Measurements from ENCODE around the gene AGAP3.

AGAP3 gene

GRCh38 chr7:151125846-151126481 lies 39.7 kb downstream of the AGAP3 start:
- H3K4me3 ChIP-seq (ENCODE audit: low read length), result no peak overlapping the region
- H3K27ac ChIP-seq (ENCODE audit: low read length), result no peak overlapping the region

GRCh38 chr7:151126491-151127137 lies 40.3 kb downstream of the AGAP3 start:
- no peak overlapping the region for H3K9ac ChIP-seq (ENCODE audit: low read length)

More at GRCh38 chr7:151125846-151126481, 39.7 kb downstream of the AGAP3 start:
- H3K36me3 ChIP-seq (replicated peaks; ENCODE audit: low read depth, low read length), result no peaks in the 10 kb centered on the region
- TF ChIP-seq, protein P1, sequence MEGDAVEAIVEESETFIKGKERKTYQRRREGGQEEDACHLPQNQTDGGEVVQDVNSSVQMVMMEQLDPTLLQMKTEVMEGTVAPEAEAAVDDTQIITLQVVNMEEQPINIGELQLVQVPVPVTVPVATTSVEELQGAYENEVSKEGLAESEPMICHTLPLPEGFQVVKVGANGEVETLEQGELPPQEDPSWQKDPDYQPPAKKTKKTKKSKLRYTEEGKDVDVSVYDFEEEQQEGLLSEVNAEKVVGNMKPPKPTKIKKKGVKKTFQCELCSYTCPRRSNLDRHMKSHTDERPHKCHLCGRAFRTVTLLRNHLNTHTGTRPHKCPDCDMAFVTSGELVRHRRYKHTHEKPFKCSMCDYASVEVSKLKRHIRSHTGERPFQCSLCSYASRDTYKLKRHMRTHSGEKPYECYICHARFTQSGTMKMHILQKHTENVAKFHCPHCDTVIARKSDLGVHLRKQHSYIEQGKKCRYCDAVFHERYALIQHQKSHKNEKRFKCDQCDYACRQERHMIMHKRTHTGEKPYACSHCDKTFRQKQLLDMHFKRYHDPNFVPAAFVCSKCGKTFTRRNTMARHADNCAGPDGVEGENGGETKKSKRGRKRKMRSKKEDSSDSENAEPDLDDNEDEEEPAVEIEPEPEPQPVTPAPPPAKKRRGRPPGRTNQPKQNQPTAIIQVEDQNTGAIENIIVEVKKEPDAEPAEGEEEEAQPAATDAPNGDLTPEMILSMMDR (IDR thresholded peaks at IDR 0.05; ENCODE audit: low read depth, low read length), result no peak
- no peak for TF ChIP-seq EZH2phosphoT487 (IDR thresholded peaks at IDR 0.05; ENCODE audit: low read depth)
- no peaks in the 10 kb centered on the region for H3K4me1 ChIP-seq (ENCODE audit: low read length)
- no peaks in the 10 kb centered on the region for H3K79me2 ChIP-seq (ENCODE audit: low read length)
- no peak overlapping the region for H2AFZ ChIP-seq (ENCODE audit: low read depth, low read length)
- no peak overlapping the region for H3K4me2 ChIP-seq (ENCODE audit: low read length)
- H4K20me1 ChIP-seq (ENCODE audit: insufficient read depth, low read length), result peaks cover 11% of the 10 kb centered on the region
- no peaks in the 10 kb centered on the region for H3K27me3 ChIP-seq (ENCODE audit: low read depth, low read length)
- H3K9ac ChIP-seq (ENCODE audit: low read length), result no peak overlapping the region
- no peaks in the 10 kb centered on the region for H3K9me3 ChIP-seq (ENCODE audit: insufficient read depth, low read length)

GRCh38 chr7:151128144-151128543 lies 41.9 kb downstream of the AGAP3 start:
- H3K4me3 ChIP-seq (ENCODE audit: low read length), result no peak overlapping the region
- peaks cover 11% of the 10 kb centered on the region for H4K20me1 ChIP-seq (ENCODE audit: insufficient read depth, low read length)
- H3K27ac ChIP-seq (ENCODE audit: low read length), result no peak overlapping the region
- TF ChIP-seq, protein P1 (IDR thresholded peaks at IDR 0.05; ENCODE audit: low read depth, low read length), result no peak
- no peak for TF ChIP-seq EZH2phosphoT487 (IDR thresholded peaks at IDR 0.05; ENCODE audit: low read depth)
- no peak overlapping the region for H3K9ac ChIP-seq (ENCODE audit: low read length)
- H3K36me3 ChIP-seq (replicated peaks; ENCODE audit: low read depth, low read length), result no peaks in the 10 kb centered on the region
- no peaks in the 10 kb centered on the region for H3K4me1 ChIP-seq (ENCODE audit: low read length)
- no peaks in the 10 kb centered on the region for H3K9me3 ChIP-seq (ENCODE audit: insufficient read depth, low read length)
- no peak overlapping the region for H3K4me2 ChIP-seq (ENCODE audit: low read length)
- no peaks in the 10 kb centered on the region for H3K27me3 ChIP-seq (ENCODE audit: low read depth, low read length)
- H2AFZ ChIP-seq (ENCODE audit: low read depth, low read length), result no peak overlapping the region
- H3K79me2 ChIP-seq (ENCODE audit: low read length), result no peaks in the 10 kb centered on the region

More at GRCh38 chr7:151126491-151127137, 40.3 kb downstream of the AGAP3 start:
- Histone ChIP-seq H3K4me3 (ENCODE audit: low read length) (no peak overlapping the region), H3K9me3 (ENCODE audit: insufficient read depth, low read length) (no peaks in the 10 kb centered on the region), H3K4me2 (ENCODE audit: low read length) (no peak overlapping the region), H3K79me2 (ENCODE audit: low read length) (no peaks in the 10 kb centered on the region), H3K4me1 (ENCODE audit: low read length) (no peaks in the 10 kb centered on the region), H2AFZ (ENCODE audit: low read depth, low read length) (no peak overlapping the region), H3K27me3 (ENCODE audit: low read depth, low read length) (no peaks in the 10 kb centered on the region), H3K27ac (ENCODE audit: low read length) (no peak overlapping the region), H3K36me3 (replicated peaks; ENCODE audit: low read depth, low read length) (no peaks in the 10 kb centered on the region), H4K20me1 (ENCODE audit: insufficient read depth, low read length) (peaks cover 11% of the 10 kb centered on the region)
- TF ChIP-seq, protein P1 (IDR thresholded peaks at IDR 0.05; ENCODE audit: low read depth, low read length), result no peak
- TF ChIP-seq EZH2phosphoT487 (IDR thresholded peaks at IDR 0.05; ENCODE audit: low read depth), result no peak

DNA sequence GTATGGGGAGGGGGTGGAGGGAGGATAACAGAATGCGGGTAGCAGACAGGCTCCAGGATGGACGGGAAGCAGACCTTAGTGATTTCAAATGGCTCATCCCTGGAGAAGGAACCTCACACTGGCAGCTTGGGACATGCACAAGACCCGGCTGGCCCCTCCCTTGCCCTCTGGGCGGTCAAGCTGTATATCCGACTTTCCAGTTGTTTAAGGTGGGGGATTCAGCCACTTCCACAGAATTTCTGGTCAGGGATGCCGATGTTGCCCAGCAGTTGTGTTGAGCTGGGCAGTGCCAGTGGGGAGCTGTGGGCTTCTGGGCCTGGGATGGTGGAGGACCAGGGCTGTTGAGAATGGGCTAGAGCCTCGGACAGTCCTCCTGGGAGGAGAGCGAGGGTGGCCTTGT lies 42.4 kb downstream of the AGAP3 start:
- H3K27ac ChIP-seq (ENCODE audit: low read length), result no peak overlapping the region
- no peaks in the 10 kb centered on the region for H3K9me3 ChIP-seq (ENCODE audit: insufficient read depth, low read length)
- H3K4me1 ChIP-seq (ENCODE audit: low read length), result no peaks in the 10 kb centered on the region
- H3K4me3 ChIP-seq (ENCODE audit: low read length), result no peak overlapping the region
- no peak overlapping the region for H2AFZ ChIP-seq (ENCODE audit: low read depth, low read length)
- no peak overlapping the region for H3K9ac ChIP-seq (ENCODE audit: low read length)
- no peak for TF ChIP-seq EZH2phosphoT487 (IDR thresholded peaks at IDR 0.05; ENCODE audit: low read depth)
- TF ChIP-seq, protein P1 (IDR thresholded peaks at IDR 0.05; ENCODE audit: low read depth, low read length), result no peak
- H4K20me1 ChIP-seq (ENCODE audit: insufficient read depth, low read length), result peaks cover 11% of the 10 kb centered on the region
- H3K36me3 ChIP-seq (replicated peaks; ENCODE audit: low read depth, low read length), result no peaks in the 10 kb centered on the region
- no peak overlapping the region for H3K4me2 ChIP-seq (ENCODE audit: low read length)
- H3K27me3 ChIP-seq (ENCODE audit: low read depth, low read length), result no peaks in the 10 kb centered on the region
- no peaks in the 10 kb centered on the region for H3K79me2 ChIP-seq (ENCODE audit: low read length)

All from OCI-LY3 (cell line).